ENCODE results near the gene TNK1. TPM values are rescaled to one million over a fixed set of nuclear protein-coding genes. Genes with fewer than 3 reads are reported as not detected.

The TNK1 gene
- total and polyA plus RNA-seq, 2 of the 8 experiments (the other 6 are each of a cell fraction or from before 2014, with no cell fraction given) = 7.6 to 9.5 TPM

DNA sequence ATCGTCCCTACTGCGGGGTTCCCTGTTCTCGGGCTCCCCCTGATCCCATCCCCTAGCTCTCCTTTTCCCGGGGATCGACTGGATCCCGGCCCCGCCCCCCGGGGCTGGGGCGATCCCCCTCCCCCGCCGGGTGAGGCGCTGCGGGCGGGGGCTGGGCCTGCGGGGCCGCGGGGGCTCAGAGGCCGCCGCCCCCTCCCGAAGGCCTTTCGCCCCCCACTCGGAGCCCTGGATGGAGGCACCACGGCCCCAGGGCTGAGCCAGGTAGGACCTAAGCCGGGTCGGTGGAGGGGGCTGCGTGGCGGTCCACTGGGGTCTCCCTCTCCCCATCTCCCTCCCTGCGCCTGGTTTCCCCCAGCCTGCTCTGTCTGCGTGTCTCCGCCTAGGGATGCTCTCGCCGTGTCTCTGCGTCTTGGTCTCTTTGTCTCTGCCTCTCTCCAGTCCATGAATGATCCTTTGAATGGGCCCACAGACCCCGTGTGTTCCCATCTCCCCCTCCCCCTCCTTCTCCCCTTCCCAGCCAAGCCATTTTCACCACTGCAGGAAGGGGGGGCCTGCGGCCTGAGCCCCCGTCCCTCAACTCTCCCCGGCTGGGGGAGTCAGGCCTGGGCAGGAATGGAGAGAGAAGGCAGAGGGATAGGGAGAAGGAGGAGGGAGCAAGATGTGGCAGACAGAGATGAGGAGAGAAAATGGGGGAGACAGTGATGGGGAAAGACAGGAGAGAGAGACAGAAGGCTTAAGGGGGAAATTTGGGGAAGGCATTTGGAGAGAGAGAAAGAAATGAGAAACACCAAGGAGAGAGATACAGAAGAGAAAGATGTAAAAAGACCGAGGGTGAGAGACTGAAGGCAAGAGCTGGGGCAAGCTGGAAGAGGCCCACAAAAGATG lies 24.7 kb downstream of the TNK1 start (continued):
- no peak for TF ChIP-seq ASH2L (IDR thresholded peaks at IDR 0.05; ENCODE audit: low read length)
- 0 out of 2 replicates have a peak, but pooled peaks have one; percentile 5 for TF ChIP-seq RBBP5 (IDR thresholded peaks at IDR 0.05; ENCODE audit: borderline replicate concordance, low read depth, low read length)
- no peak for TF ChIP-seq KDM1A (IDR thresholded peaks at IDR 0.05; ENCODE audit: borderline replicate concordance, low read length)
- TF ChIP-seq NANOG (IDR thresholded peaks at IDR 0.05; ENCODE audit: insufficient read depth, low read depth, low read length, poor library complexity, severe bottlenecking) = no peak
- TF ChIP-seq SP2 (IDR thresholded peaks at IDR 0.05; ENCODE audit: low read length) = no peak
